Nephron progenitor cell (in vitro differentiated cells): ENCODE results near the gene TBXAS1.
"Not testable (repeated sequence)": the region's sequence is repeated elsewhere in the genome, so short reads cannot be mapped to it uniquely, and the experiment has no call there.

Experiments
- DNase-seq: peaks from one replicate; pipeline ENCODE4 v3.0.0; 2021
- H3K27ac Mint-ChIP-seq: 2 replicates; pipeline ENCODE4 v1.8.0; 2021; ENCODE audit warnings: mild to moderate bottlenecking, moderate library complexity, mixed read lengths
- H3K27me3 Mint-ChIP-seq: 2 replicates; pipeline ENCODE4 v1.8.0; 2021; ENCODE audit warnings: mild to moderate bottlenecking, low read depth, mixed read lengths; ENCODE audit not compliant: poor library complexity
- H3K36me3 Mint-ChIP-seq: 2 replicates; pipeline ENCODE4 v1.8.0; 2021; ENCODE audit warnings: low read depth, mixed read lengths
- H3K4me1 Mint-ChIP-seq: 2 replicates; pipeline ENCODE4 v1.8.0; 2021; ENCODE audit warnings: mixed read lengths
- H3K4me3 Mint-ChIP-seq: 2 replicates; pipeline ENCODE4 v1.8.0; 2021; ENCODE audit warnings: mild to moderate bottlenecking, moderate library complexity, mixed read lengths
- H3K9me3 Mint-ChIP-seq: 2 replicates; pipeline ENCODE4 v1.8.0; 2021; ENCODE audit warnings: mild to moderate bottlenecking, moderate library complexity, mixed read lengths
- CTCF ChIP-seq: fragments of 200-600 bp; sonication (generic); IDR thresholded peaks from 2 replicates; pipeline ENCODE4 v1.5.0; 2021; ENCODE audit warnings: antibody characterized with exemption

Gene TBXAS1

GRCh38 chr7:139901056-139901795 lies 72.2 kb downstream of the TBXAS1 start:
- Mint-ChIP-seq H3K4me3 (no peak overlapping the region), H3K27me3 (peaks cover 3% of the 10 kb centered on the region), H3K27ac (no peak overlapping the region), H3K9me3 (peaks cover 29% of the 10 kb centered on the region), H3K36me3 (no peaks in the 10 kb centered on the region), H3K4me1 (peaks cover 5% of the 10 kb centered on the region)
- TF ChIP-seq CTCF, result no peak
- DNase-seq, result no peak

GRCh38 chr7:139901901-139902300 lies 72.8 kb downstream of the TBXAS1 start:
- peaks cover 3% of the 10 kb centered on the region for H3K27me3 Mint-ChIP-seq
- H3K9me3 Mint-ChIP-seq, result peaks cover 36% of the 10 kb centered on the region
- no peak overlapping the region for H3K4me3 Mint-ChIP-seq
- H3K4me1 Mint-ChIP-seq, result peaks cover 5% of the 10 kb centered on the region
- H3K36me3 Mint-ChIP-seq, result no peaks in the 10 kb centered on the region
- no peak for TF ChIP-seq CTCF
- DNase-seq, result no peak
- no peak overlapping the region for H3K27ac Mint-ChIP-seq

GRCh38 chr7:139902436-139903102 lies 73.5 kb downstream of the TBXAS1 start:
- Mint-ChIP-seq H3K27ac (no peak overlapping the region), H3K4me3 (no peak overlapping the region), H3K4me1 (peaks cover 5% of the 10 kb centered on the region), H3K9me3 (peaks cover 42% of the 10 kb centered on the region), H3K27me3 (peaks cover 3% of the 10 kb centered on the region), H3K36me3 (no peaks in the 10 kb centered on the region)
- no peak for TF ChIP-seq CTCF
- no peak for DNase-seq

GRCh38 chr7:139903103-139903477 lies 74.0 kb downstream of the TBXAS1 start:
- H3K4me3 Mint-ChIP-seq, DNase-seq, H3K36me3 Mint-ChIP-seq, H3K27me3 Mint-ChIP-seq, H3K4me1 Mint-ChIP-seq, H3K27ac Mint-ChIP-seq: not testable (repeated sequence)
- peaks cover 42% of the 10 kb centered on the region for H3K9me3 Mint-ChIP-seq

GRCh38 chr7:139906879-139907278 lies 77.8 kb downstream of the TBXAS1 start:
- Mint-ChIP-seq H3K4me3 (no peak overlapping the region), H3K9me3 (peaks cover 42% of the 10 kb centered on the region), H3K27ac (no peak overlapping the region), H3K27me3 (peaks cover 10% of the 10 kb centered on the region), H3K4me1 (peaks cover 6% of the 10 kb centered on the region), H3K36me3 (no peaks in the 10 kb centered on the region)
- TF ChIP-seq CTCF, result no peak
- no peak for DNase-seq

GRCh38 chr7:139908792-139909191 lies 79.7 kb downstream of the TBXAS1 start:
- Mint-ChIP-seq H3K27me3 (peaks cover 20% of the 10 kb centered on the region), H3K27ac (no peak overlapping the region), H3K4me3 (no peak overlapping the region), H3K36me3 (no peaks in the 10 kb centered on the region), H3K9me3 (peaks cover 23% of the 10 kb centered on the region), H3K4me1 (peaks cover 6% of the 10 kb centered on the region)
- DNase-seq, result no peak
- TF ChIP-seq CTCF, result no peak
